Activated CD8-positive, alpha-beta memory T cell treated with anti-CD3 and anti-CD28 coated beads for 24 hours (primary cell): Measurements from ENCODE around the gene COPS7A.

ENCODE experiments used
- DNase-seq: peaks from one replicate; pipeline ENCODE4 v3.0.0-alpha.2; 2020

COPS7A gene

DNA sequence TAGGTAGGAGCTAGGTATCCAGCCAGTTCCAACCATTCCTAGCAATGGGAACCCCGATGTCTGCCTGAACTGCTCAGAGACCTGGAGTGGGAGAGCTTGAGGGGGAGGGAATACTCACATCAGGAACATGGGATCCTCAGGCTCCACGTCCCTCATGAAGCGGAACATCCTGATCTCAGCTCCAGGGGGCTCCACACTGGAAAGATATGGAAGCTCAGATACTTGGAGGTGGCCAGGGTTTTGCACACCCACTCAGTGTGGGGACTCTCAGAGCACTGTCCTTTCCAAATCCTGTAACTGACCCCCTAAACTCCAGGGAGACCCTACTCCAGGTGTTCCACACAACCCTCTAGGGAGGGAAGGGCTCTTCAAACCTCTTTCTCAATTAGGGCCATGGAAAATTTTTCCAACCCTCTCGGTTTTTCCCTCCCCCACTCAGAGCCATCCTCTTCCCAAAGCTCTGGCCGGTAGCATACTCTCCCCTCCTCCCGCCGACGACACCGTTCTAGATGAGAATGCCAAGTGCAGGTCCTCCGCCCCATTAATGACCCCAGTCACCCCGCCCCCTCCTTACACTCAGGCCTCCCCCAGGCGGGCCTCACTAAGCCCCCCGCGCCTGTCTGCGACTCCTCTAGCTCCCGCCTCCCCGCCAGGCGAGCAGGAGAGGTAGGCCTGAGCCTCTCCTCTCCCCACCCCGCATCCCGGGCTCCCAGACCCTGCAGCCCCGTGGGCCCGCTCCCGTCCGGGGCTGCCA is 28.5 kb downstream of the COPS7A start:
- no peak for DNase-seq

DNA sequence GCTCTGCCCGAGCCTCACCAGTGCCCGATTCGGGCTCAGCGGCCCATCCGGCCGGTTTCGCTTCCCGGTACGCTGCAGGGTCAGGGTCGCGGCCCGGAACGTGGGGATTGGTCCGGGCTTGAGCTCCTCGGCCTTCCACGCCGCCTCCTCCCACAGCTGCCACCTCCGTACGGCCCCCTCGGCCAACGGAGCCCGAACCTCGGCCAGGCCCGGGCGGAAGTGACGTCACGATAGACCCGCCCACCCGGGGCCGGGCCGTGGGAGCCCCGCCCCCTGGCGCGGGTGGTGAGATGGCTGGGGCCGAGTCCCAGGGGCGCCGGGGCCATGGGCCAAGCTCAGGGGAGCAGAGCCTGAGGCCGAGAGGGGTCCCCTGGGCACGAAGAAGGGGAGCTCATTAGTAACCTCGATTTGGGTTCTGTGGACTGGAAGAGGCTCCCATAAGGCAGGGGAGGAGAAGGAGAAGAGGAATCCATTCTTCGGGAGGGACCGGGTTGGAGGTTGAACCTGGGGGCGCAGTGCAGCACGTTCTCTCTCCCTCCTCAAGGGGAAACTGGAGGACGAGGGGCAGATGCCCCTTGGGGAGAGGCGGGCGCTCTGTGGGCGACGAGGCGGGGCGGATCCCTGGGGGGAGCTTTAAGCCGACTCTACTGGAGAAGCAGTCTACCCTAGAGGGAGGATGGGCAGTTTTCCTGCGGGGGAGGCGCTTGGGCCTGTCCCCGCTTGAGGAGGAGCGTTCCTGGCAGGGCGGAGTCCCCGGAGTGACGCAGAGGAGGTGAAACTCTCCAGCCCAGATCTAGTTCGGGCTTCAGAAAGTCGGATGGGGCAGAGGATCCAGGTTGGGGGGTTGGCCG is 29.3 kb downstream of the COPS7A start, which contains the start of gene MLF2:
Gene MLF2, minus strand, starts transcription at position 221 of the 851 bp plus-strand sequence. CDS start 807 bp downstream, outside the sequence.
- peak; percentile 99 for DNase-seq

DNA sequence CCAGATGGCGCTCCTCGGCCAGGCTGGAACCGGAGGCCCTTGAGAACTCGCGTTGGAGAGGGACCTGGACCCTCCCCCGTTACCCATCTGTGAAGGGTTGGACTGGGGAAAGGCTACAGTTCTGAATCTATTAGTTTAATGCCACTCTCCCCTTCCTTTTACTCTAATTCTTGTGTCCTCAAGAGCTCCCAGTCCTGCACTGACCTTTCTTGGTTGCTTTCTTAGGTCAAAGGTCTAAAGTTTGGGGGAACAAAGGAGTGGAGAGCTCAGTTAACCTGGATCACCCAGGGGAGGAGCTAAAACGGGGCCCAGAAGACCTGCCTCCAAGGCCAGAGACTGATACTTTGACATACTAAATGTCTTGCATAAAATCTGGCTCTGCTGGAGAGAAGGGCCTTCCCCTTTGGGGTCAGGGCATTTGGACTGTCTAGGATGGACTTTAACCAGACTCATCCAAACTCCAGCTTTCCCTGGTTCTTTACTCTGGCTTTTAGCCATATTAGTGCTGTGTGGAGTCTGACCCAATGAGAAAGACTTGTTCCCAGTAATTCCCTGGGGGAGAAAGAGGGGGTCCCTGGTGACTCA is 30.0 kb downstream of the COPS7A start:
- no peak for DNase-seq

- no peak for DNase-seq
These were observed 30.6 kb downstream of the COPS7A start for GRCh38 chr12:6754411-6754810.

DNA sequence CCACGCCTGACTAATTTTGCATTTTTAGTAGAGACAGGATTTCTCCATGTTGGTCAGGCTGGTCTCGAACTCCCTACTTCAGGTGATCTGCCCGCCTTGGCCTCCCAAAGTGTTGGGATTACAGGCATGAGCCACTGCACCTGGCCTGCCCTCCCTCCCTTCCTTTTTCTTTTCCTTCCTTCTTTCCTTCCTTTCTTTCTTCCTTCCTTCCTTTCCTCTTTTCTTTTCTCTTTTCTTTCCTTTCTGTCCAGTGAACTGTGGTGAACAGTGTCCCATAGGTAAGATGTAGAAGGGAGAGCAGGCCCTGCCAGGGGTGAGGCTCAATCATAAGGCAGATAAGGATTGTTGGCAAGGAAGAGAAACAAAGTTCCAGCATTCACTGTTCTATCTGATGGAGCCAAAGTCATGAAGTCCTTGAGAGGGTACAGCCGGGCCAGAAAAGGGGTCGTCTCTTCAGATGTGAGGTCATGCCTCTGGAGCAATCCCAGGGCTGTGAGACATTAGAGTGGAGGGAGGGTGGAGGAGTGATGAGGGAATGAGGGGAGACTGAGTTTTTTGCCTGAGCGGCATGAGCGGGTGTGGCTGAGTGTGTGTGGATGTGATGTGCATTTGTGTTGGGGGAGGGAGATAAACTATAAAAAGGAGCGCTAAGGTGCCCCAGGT is 33.3 kb downstream of the COPS7A start:
- DNase-seq: no peak

DNA sequence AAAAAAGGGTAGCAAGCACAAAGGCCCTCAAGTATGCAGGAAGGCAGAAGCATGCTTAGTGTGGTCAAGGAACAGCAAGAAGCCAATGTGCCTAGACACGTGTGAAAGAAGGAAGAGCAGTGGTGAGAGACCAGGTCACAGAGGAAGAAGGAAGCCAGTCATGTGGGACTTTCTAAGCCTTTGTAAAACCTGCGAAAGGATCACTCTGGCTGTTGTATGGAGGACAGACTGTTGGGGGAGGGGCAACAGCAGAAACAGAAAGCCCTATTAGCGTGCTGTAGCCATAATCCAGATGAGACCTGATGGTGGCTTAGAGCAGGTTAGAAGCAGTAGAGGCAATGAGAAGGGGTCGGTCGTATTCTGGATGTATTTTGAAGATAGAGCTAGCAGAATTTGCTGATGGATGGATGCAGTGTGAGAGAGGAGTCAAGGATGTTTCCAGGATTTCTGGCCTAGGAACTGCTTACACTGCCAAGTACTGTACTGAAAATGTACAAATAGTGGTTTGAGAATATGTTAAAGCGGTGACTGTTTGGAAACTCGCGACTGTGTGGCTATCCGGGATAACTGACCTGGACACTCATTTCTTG is 34.8 kb downstream of the COPS7A start:
- DNase-seq: no peak

- no peak for DNase-seq
These were observed 35.9 kb downstream of the COPS7A start for GRCh38 chr12:6759741-6760140.

DNA sequence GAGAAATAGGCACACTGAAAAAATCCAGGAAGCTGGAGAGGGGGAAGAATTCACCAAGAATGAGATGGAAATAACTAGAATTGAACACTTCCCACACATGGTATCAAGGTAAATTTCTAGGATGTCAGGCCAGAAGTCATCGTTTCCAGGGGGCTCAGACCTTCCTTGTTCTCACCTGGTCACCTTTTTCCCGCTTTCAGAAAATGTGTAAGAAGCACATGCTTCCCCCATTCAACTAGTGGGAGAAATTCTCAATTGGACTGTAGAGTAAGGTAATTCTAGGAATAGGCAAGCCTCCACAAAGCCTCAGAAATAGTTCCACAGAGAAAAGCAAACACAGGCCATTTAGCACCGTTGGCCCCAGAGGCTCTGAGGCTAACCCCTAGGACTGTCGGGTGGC is 39.5 kb downstream of the COPS7A start:
- no peak for DNase-seq

GRCh38 chr12:6764011-6764828 is 40.4 kb downstream of the COPS7A start:
- no peak for DNase-seq

DNA sequence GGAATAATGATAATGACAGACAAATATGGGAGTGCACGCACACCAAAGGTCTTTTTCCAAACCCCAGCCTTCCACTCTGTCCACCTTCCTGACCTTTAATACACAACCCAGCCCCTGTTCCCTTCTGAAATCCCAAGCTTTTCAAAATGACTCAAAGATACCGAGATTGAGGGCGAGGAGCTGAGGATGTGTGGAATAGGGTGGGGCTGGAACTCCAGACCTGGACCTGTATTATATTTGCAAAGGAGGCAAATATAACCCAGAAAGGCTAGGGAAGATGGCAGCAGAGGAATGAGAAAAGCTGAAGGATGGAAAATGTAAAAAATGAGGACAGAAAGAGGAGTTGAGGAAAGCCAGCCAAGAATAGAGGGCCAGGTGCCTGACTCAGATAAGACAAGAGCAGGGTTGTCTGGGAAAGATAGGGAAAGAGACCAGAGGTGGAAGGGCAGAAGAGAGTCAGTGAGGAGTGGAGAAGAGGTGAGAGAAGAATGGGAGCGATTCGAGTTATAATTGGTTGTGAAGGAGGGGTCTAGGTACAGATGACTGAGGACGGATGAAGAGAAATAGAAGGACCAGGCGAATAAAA is 41.3 kb downstream of the COPS7A start:
- no peak for DNase-seq

GRCh38 chr12:6765634-6766581 is 42.1 kb downstream of the COPS7A start, which contains the start of gene PTMS:
Gene PTMS (plus strand): TSS chr12:6766363. CDS start chr12:6766706, 343 bp downstream.
- peak; percentile 71 for DNase-seq

DNA sequence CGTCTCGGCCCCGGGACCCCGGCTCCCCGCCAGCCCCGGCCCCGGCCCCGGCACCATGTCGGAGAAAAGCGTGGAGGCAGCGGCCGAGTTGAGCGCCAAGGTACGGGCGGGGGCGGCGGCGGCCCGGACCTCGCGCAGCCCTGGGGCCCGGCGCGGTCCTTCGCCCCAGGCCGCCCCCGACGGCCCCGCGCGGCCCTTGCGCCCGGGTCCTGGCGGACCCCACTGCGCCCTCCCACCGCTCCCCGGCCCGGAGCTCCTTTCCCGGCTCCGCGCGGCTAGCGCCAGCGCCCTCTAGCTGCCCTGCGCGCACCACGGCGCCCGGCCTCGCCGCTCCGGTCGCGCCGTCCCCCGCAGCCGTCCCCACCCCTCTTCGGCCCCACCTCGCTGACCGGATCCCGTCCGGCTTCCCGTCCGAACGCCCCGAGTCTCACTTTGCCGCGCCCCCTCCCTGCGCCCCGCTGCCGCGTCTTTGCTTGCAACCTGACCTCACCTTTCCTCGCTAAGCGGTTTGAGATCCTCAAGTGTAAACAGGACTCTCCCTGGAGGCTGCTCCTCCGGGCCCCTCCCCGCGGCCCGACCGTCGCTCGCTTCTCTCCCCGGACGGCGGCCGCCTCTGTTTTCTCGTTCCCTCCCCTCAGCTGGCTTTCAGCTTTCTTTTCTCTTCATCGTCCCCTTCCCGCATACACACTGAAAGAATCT is 43.0 kb downstream of the COPS7A start:
- peak; percentile 84 for DNase-seq

DNA sequence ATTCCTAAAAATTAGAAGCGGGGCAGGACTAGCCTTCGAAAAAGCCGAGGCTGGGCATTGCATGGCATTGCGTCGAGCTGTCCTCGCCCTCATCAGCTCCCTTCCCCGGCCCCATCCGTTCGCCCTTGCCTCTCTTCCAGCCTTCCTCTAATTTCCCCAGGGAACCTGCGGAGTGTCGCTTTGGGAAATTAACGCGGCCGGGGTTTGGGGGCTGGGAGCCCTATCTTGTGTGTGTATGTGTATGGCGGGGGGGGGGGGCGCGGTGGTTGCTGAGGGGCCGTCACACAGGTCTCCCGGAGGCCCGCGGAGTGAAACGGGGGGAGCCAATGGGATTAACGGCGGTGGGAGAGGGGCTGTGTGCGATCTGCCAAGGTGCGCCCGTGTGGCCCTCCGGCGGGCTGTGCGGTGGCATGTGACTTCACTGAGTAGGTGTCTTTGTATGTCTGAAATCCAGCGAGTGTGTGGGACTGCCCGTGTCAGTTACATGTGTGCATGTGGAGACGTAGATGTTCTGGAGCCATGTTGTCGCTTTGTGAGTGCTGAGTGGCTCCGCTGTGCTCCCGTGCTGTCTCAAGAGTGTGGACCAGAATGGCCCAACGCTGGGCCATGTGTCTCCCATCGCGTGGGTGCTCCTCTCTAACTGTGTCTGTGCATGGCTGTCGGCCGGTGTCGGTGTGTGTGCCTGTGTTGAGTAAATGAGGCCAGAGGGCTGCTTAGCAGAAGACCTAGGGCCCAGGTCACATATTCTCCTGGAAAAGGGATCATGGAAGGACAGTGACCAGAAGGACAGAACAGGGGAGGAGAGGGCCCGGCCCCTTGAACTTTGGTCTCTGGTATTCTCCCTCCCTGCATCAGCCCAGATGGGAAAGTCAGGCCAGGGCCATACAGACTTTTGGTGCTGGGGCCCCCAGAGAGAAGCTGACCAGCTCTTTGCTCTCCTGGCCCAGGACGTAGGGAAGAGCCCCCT is 43.8 kb downstream of the COPS7A start:
- DNase-seq: no peak

DNA sequence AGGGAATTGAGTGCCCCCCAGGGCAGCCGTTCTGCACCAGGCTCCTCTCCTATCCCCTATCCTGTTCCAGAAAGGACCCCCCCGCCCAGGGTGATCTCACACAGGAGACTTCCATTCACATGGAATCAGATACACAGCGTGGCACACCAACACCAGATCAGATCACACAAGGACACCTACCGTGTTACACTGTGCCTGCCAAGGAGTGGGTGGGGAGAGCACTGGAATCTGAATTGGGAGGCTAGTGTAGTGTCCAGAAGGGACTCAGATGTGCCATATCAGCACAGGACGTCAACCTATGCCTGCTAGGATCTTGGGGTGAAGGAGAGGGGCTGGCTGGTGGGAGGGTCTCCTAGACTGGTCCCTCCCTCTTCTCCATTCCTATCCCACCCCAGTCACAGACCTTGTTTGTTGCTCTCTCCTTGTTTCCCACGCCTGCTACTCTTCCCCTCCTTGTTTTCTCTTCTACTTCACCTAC is 44.6 kb downstream of the COPS7A start:
- DNase-seq: no peak

DNA sequence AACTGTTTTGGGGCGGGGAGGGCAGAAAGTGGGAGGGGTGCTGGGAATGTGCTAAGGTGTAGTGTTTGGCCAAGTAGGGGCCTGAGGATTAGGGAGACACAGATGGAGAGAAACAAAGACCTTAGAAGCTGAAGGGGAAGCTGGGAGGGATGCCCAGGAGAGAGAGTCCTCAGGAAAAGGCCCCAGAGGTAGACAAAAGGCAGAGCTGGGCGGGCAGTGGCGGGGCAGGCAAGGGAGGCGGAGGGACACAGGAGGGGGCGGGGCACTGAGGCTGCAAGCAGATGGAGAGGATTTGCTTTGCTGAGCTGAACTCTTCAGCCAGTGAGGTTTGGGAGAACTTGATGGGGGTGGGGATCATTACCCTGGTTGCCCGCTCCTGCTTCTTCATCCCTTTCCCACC is 45.1 kb downstream of the COPS7A start:
- DNase-seq: no peak

GRCh38 chr12:6769666-6770065 is 45.8 kb downstream of the COPS7A start:
- no peak for DNase-seq

DNA sequence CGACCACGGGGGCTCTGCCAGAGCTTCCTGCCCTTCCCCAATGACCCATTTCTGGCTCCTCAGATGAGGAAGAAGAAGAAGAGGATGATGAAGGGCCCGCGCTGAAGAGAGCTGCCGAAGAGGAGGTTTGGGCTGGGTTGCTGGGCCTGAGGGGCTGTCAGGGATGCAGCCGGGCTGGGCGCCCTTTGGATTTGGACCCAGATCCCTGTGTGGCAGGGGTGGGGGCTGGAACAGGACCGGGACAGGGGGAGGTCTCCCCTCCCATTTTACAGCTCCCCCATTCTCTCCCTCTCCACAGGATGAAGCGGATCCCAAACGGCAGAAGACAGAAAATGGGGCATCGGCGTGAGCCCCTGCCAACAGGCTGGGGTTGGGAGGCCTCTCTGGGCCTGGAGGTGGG is 46.2 kb downstream of the COPS7A start:
- no peak for DNase-seq

DNA sequence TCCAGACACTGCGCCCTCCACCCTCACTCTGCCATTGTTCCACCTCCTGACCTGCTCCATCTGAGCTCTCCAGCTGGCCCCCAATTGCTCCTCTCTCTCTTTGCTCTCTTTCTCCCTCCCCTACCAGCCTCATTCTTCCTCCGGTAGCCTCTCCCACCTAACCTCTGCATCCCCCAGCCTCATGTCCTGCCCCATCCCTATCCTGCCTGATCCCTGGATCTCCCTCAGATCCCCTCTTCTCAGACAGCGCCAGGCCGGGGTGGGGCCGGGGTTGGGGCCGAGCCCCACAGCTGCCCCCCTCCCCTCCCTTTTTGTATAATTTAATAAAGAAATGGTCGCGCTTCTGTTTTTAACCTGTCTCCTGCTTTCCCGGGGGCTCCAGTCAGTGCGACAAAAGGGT is 46.8 kb downstream of the COPS7A start:
- DNase-seq: no peak
